Endodermal cell (in vitro differentiated cells): Measurements from ENCODE around the gene CFAP92. TPM values are rescaled to one million over a fixed set of nuclear protein-coding genes. Genes with fewer than 3 reads are reported as not detected.
"Not testable (repeated sequence)": the region's sequence is repeated elsewhere in the genome, so short reads cannot be mapped to it uniquely, and the experiment has no call there.

ENCODE experiments used
- DNase-seq: peaks from one replicate; pipeline ENCODE4 v3.0.0-alpha.2; 2017
- H3K27ac ChIP-seq: 2 replicates; pipeline ENCODE4 v1.5.1; 2013; ENCODE audit warnings: mild to moderate bottlenecking, low read depth, low read length, moderate library complexity
- H3K27me3 ChIP-seq: 2 replicates; pipeline ENCODE4 v1.6.1; 2013; ENCODE audit warnings: mild to moderate bottlenecking, low read length, moderate library complexity; ENCODE audit not compliant: insufficient read depth, control insufficient read depth, poor library complexity, severe bottlenecking
- H3K36me3 ChIP-seq: 2 replicates; pipeline ENCODE4 v1.7.0; 2013; ENCODE audit warnings: mild to moderate bottlenecking, low read length, moderate library complexity; ENCODE audit not compliant: control insufficient read depth, insufficient read depth
- H3K4me1 ChIP-seq: one replicate; pipeline ENCODE4 v1.7.0; 2013; ENCODE audit warnings: low read length; ENCODE audit not compliant: control insufficient read depth, insufficient read depth
- H3K4me3 ChIP-seq: 2 replicates; pipeline ENCODE4 v1.5.1; 2013; ENCODE audit warnings: mild to moderate bottlenecking, low read length, moderate library complexity
- H3K9ac ChIP-seq: 2 replicates; pipeline ENCODE4 v1.6.1; 2013; ENCODE audit warnings: mild to moderate bottlenecking, low read length, moderate library complexity; ENCODE audit not compliant: poor library complexity, severe bottlenecking; ENCODE audit errors: extremely low read depth
- H3K9me3 ChIP-seq: 2 replicates; pipeline ENCODE4 v1.6.1; 2013; ENCODE audit warnings: mild to moderate bottlenecking, low read length, moderate library complexity; ENCODE audit not compliant: control insufficient read depth
- H3K27ac Mint-ChIP-seq: 2 replicates; pipeline ENCODE4 v1.8.0; 2020; ENCODE audit warnings: mixed read lengths
- H3K27me3 Mint-ChIP-seq: 2 replicates; pipeline ENCODE4 v1.8.0; 2021; ENCODE audit warnings: mild to moderate bottlenecking, mixed read lengths; ENCODE audit not compliant: insufficient read depth
- H3K36me3 Mint-ChIP-seq: 2 replicates; pipeline ENCODE4 v1.8.0; 2020; ENCODE audit warnings: low read depth, mixed read lengths
- H3K4me1 Mint-ChIP-seq: 2 replicates; pipeline ENCODE4 v1.8.0; 2020; ENCODE audit warnings: mixed read lengths
- H3K4me3 Mint-ChIP-seq: 2 replicates; pipeline ENCODE4 v1.8.0; 2020; ENCODE audit warnings: mild to moderate bottlenecking, moderate library complexity, mixed read lengths
- H3K9me3 Mint-ChIP-seq: 2 replicates; pipeline ENCODE4 v1.8.0; 2020; ENCODE audit warnings: mild to moderate bottlenecking, mixed read lengths
- CTCF ChIP-seq: fragments of 200-600 bp; sonication (generic); conservative IDR thresholded peaks from 2 replicates; pipeline ENCODE4 v1.5.0; 2021; ENCODE audit warnings: antibody characterized with exemption, mild to moderate bottlenecking
- WGBS, 2 experiments: methylation state at CpG; one replicate each; pipeline versions ENCODE4 v1.1.5 to v1.1.7; 2013; ENCODE audit warnings: missing lambda C conversion rate in 2 of 2, mixed read lengths in 1 of 2; ENCODE audit not compliant: insufficient coverage in 1 of 2, insufficient read length in 1 of 2; 5-methylcytosine and 5-hydroxymethylcytosine counted together
- total RNA-seq, 2 donors: library from RNA; stranded (reverse); fragmentation: NEBNext Ultra II Directional in 1 of 2; extraction: Animal tissue kit (Norgen Biotek cat#: 25700) in 1 of 2; gene quantifications; 2 replicates in 1 of 2; 3 replicates in 1 of 2; pipeline ENCODE4 v1.2.1, GENCODE V29; 2021

Gene CFAP92
- total RNA-seq, 2 donors from 2014 or later: 1.3 to 3.0 TPM

GRCh38 chr3:128867200-128868125 is 126.4 kb downstream of the CFAP92 start:
- no peak for TF ChIP-seq CTCF
- no peaks in the 10 kb centered on the region for H3K4me1 ChIP-seq
- no peak overlapping the region for H3K4me3 ChIP-seq
- H3K4me3 Mint-ChIP-seq: no peak overlapping the region
- no peak overlapping the region for H3K27ac ChIP-seq
- DNase-seq: no peak
- peaks cover 43% of the 10 kb centered on the region for H3K36me3 ChIP-seq
- 88 to 90% methylated on average over 4 of the region's 4 CpGs for WGBS, 2 experiments
- H3K27ac Mint-ChIP-seq: no peak overlapping the region
- no peak overlapping the region for H3K9ac ChIP-seq
- H3K27me3 ChIP-seq: no peaks in the 10 kb centered on the region
- H3K9me3 ChIP-seq: no peaks in the 10 kb centered on the region
- no peaks in the 10 kb centered on the region for H3K4me1 Mint-ChIP-seq
- H3K9me3 Mint-ChIP-seq: no peaks in the 10 kb centered on the region
- H3K27me3 Mint-ChIP-seq: no peaks in the 10 kb centered on the region
- H3K36me3 Mint-ChIP-seq: peaks cover 23% of the 10 kb centered on the region

- not testable (repeated sequence) for H3K27ac ChIP-seq, H3K27ac Mint-ChIP-seq, H3K27me3 ChIP-seq, H3K4me3 ChIP-seq, H3K27me3 Mint-ChIP-seq, DNase-seq, H3K9ac ChIP-seq, H3K4me1 Mint-ChIP-seq, H3K4me1 ChIP-seq, H3K4me3 Mint-ChIP-seq
- WGBS, 2 experiments: 82 to 91% methylated on average over 12 to 19 of the region's 25 CpGs
- H3K36me3 Mint-ChIP-seq: peaks cover 31% of the 10 kb centered on the region
- H3K9me3 Mint-ChIP-seq: peaks cover 14% of the 10 kb centered on the region
- Histone ChIP-seq H3K9me3 (peaks cover 12% of the 10 kb centered on the region), H3K36me3 (peaks cover 37% of the 10 kb centered on the region)
Measured at GRCh38 chr3:128864849-128865804, 128.7 kb downstream of the CFAP92 start.

- no peak for TF ChIP-seq CTCF
- WGBS, 2 experiments: 74 to 82% methylated on average over 3 to 11 of the region's 11 CpGs
- no peak overlapping the region for H3K27ac Mint-ChIP-seq
Measured at GRCh38 chr3:128864351-128864811, 129.5 kb downstream of the CFAP92 start.

More at GRCh38 chr3:128864351-128864811, 129.5 kb downstream of the CFAP92 start:
- peaks cover 22% of the 10 kb centered on the region for H3K9me3 Mint-ChIP-seq
- H3K4me3 Mint-ChIP-seq: no peak overlapping the region
- no peak overlapping the region for H3K27ac ChIP-seq
- peaks cover 28% of the 10 kb centered on the region for H3K36me3 Mint-ChIP-seq
- no peak overlapping the region for H3K4me3 ChIP-seq
- no peaks in the 10 kb centered on the region for H3K4me1 ChIP-seq
- no peaks in the 10 kb centered on the region for H3K27me3 Mint-ChIP-seq
- H3K27me3 ChIP-seq: no peaks in the 10 kb centered on the region
- H3K9me3 ChIP-seq: peaks cover 19% of the 10 kb centered on the region
- no peak overlapping the region for H3K9ac ChIP-seq
- H3K36me3 ChIP-seq: peaks cover 34% of the 10 kb centered on the region
- no peaks in the 10 kb centered on the region for H3K4me1 Mint-ChIP-seq
- DNase-seq: no peak
